GM18909 (cell line): ENCODE data around the gene MAPKAPK3.
"Not testable (repeated sequence)": the region's sequence is repeated elsewhere in the genome, so short reads cannot be mapped to it uniquely, and the experiment has no call there.

Experiments
- ATAC-seq: cut with Tn5 transposase; IDR thresholded peaks from one replicate; pipeline ENCODE4 v1.9.1; 2021; ENCODE audit warnings: mild to moderate bottlenecking; ENCODE audit not compliant: unreplicated experiment, poor library complexity

The MAPKAPK3 gene

DNA sequence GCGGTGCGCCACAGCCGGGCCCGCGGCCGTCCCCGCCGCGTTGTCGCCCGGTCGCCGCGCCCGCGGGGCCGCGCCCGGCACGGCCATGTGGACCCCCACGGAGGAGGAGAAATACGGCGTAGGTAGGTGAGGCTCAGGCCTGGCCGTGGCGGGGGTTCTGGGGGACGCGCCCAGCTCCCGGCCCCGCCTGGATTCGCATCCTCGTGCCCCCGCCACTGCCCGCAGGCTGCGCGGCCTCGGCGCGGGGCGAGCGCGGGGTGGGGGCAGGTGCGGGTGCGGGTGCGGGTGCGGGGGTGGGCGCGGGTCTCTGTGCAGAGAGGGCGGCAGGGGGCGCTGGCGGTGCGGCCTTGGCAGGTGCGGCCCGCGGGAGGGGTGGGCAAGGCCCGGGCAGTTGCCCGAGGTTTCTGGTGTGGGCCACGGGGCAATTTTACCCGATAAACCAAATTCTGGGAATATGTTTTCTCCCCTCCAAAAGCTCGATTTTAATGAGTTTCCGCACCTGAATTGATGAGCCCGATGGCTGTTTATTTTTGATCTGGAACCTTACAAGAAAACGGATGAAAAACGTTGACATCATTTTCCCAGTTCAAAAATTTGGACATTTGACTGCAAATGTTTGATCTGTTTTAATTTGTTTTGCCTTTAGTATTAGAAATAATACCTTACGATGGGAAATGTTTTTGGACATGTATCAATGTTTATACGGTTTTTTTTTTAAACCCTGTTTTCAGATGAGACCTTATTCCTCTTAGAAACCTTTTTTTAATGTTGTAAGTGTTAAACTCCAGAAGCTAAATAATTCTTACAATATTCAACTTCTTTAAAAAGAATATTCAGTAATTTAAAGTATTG, 58.5 kb downstream of the MAPKAPK3 start:
- ATAC-seq, result no peak

DNA sequence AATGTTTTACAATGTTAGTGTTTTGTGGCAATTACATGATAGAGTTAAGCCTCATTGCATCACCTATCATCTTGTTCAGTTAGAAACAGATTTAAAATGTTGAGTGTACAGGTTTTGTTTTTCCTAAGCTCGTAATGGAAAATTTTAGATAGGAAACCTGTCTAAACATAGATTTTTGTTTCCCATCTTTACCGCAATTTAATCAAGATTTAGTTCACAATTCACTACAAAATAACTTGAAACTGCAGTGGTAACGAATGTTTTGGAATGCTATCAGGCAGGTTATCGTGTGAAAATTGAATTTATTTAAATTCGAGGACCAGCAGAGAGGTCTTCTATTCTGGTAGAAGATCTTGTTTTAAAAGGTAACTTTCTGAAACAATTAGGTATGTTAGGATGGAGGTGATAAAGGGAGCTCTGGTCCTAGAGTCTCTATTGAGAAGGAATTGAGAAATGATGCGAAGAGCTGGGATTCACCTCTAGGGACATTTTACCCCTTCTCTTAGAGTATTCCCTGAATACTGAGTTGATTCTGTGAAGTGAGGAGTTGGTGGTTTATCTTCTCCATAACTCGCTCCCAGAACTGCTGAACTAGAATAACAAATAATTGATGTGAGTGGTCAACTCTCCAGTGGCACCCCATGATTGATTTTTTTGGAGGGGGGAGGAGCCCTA, 59.2 kb downstream of the MAPKAPK3 start:
- no peak for ATAC-seq

DNA sequence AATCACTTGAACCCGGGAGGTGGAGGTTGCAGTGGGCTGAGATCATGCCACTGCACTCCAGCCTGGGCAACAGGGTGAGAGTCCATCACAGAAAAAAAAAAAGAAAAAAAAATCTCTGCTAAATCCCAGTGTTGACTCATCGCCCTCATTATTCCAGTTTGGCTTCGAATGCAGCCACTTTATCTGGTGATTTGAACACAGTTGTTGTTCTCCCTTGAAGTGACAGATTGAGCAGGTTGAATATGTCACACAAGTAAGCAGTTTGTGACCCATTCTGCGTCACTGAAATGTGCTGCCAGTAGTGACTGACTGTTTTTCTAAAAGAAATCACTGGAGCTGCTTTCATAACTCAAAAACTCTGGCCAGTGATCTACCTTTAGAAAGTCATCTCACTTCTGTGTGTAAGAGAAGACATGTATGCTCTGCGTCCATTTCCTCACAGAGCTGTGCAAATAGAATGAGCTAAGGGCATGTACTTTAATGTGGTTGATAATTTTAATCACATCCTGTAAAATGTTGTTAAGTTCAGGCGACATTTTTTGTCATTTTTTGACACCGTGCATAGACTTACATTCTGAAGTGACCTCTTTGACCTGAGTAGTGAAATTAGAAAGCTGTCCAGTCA, 70.3 kb downstream of the MAPKAPK3 start:
- ATAC-seq, result no peak

DNA sequence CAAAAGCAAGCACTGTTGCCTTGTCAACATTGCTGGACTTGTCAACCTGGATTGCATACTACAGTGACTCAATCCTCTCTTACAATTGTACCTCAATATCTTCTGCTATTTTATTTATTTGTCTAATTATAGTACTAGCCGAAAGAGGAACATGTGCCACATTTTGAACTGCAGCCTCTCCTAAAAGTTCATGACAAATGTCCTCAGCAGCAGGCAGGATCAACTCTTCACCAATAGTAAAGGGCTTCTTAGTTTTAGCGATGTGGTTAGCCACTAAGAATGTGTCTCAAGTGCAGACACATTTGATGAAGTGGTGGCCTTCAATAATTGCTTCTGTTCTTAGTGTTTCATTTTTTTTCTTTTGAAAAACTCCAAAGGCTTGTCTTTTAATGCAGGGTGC, 71.0 kb downstream of the MAPKAPK3 start:
- no peak for ATAC-seq

DNA sequence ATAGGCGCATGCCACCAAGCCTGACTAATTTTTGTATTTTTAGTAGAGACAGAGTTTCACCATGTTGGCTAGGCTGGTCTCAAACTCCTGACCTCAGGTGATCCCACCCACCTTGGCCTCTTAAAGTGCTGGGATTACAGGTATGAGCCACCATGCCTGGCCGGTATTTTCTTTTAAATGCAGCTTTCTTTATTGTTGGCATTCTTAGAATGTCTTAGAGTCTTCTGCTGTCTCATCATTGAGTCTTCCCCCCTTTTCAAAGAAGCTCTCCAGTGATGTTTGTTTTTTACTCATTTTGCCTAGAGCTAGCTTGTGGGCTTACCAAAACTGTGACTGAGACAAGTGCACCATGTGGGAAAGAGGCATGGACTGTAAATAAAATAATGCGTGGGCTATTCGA, 71.7 kb downstream of the MAPKAPK3 start:
- ATAC-seq, result not testable (repeated sequence)

DNA sequence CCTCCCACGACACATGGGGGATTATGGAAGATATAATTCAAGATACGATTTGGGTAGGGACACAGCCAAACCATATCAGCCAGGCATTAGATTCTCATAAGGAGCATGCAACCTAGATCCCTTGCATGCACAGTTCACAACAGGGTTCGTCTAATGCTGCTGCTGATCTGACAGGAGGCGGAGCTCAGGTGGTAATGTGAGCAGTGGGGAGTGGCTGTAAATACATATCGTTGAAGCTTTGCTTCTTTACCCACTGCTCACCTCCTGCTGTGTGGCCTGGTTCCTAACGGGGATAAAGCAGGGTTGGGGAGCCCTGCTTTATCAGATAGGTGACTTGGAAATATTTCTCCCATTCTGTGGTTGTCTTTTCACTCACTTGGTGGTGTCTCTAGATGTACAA, 72.6 kb downstream of the MAPKAPK3 start:
- no peak for ATAC-seq

DNA sequence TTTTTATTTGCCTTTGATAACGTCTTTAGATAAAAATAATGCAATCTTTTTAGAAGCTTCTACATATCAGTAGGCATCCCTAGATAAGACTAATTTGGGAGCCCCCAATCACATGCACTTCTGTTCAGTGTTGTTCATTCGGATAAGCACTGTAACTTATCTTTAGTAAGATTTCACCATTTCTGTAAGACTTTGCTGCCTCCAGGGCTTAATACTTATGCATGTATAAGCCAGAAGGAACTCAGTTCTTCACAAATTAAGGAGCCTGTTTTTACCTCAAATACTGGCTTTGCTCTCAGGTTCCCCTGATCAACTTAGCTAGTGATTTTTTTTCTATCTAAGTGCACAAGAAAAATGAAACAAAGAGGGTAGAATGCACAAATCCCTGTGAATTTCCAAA, 78.1 kb downstream of the MAPKAPK3 start:
- no peak for ATAC-seq

DNA sequence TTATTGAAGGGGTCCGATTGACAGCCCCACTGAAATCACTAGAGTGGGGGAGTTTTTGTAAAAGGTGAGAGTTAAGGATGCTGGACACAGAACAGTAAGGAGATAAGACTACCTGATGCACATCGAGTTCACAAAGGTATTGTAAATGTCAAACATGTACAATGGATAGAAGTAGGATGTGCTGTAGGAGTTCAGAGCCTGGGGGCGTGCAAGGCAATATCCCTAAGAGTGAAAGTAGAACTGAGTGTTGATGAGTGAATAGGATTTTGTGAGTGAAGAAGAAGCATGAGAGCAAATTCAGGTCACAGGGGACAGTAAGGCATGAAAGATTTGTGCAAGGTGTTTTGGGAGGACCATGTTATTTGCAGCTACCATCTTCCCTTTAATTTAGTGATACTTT, 79.3 kb downstream of the MAPKAPK3 start:
- ATAC-seq, result no peak

DNA sequence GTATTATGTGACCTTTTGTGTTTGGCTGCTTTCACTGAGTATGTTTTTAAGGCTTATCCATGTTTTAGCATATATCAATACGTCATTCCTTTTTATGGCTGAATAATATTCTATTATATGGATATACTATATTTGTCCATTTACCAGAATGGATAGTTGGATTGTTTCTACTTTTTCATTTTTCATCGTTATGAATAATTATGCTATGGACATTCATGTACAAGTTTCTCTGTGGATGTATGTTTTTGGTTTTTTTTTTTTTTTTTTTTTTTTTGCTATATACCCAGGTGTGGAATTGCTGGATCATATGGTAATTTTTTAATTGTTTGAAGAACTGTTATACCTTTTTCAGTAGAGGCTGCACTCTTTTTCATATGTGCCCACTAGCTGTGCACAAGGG, 81.3 kb downstream of the MAPKAPK3 start:
- no peak for ATAC-seq
